ENCODE measurements around the gene S100A12. TPM values are rescaled to one million over a fixed set of nuclear protein-coding genes. Genes with fewer than 3 reads are reported as not detected.

S100A12 gene
- total and polyA plus RNA-seq, 2 experiments from 2014 or later = not detected

- Histone ChIP-seq H3K9me3 (ENCODE audit: low read depth) (no peaks in the 10 kb centered on the region), H3K4me2 (no peak overlapping the region), H3K9me2 (replicated peaks; ENCODE audit: insufficient read depth) (no peaks in the 10 kb centered on the region), H3K27ac (no peak overlapping the region), H3K27me3 (no peaks in the 10 kb centered on the region), H2AFZ (no peak overlapping the region), H3K79me2 (no peaks in the 10 kb centered on the region), H4K20me1 (ENCODE audit: insufficient read depth, poor library complexity, severe bottlenecking) (no peaks in the 10 kb centered on the region), H3K4me1 (ENCODE audit: insufficient read depth) (no peaks in the 10 kb centered on the region), H3K36me3 (replicated peaks; ENCODE audit: insufficient read depth, low read depth) (no peaks in the 10 kb centered on the region), H3K4me3 (no peak overlapping the region)
- TF ChIP-seq EZH2phosphoT487 (IDR thresholded peaks at IDR 0.05; ENCODE audit: low read depth, severe bottlenecking, unreplicated experiment) (no peak), EZH2 (IDR thresholded peaks at IDR 0.05; ENCODE audit: borderline replicate concordance) (no peak), CTCF (IDR thresholded peaks at IDR 0.05; ENCODE audit: poor library complexity) (no peak)
- WGBS (ENCODE audit: low lambda C conversion rate, missing lambda C conversion rate) = 68% methylated on average over 2 of the region's 2 CpGs
- DNase-seq (ENCODE audit: low spot score) = no peak
These were observed 6.9 kb downstream of the S100A12 start for GRCh38 chr1:153368495-153368894.

- TF ChIP-seq CTCF (IDR thresholded peaks at IDR 0.05; ENCODE audit: poor library complexity) (no peak), EZH2phosphoT487 (IDR thresholded peaks at IDR 0.05; ENCODE audit: low read depth, severe bottlenecking, unreplicated experiment) (no peak), EZH2 (IDR thresholded peaks at IDR 0.05; ENCODE audit: borderline replicate concordance) (no peak)
- H4K20me1 ChIP-seq (ENCODE audit: insufficient read depth, poor library complexity, severe bottlenecking) = no peaks in the 10 kb centered on the region
- no peaks in the 10 kb centered on the region for H3K27me3 ChIP-seq
- no peaks in the 10 kb centered on the region for H3K36me3 ChIP-seq (replicated peaks; ENCODE audit: insufficient read depth, low read depth)
- no peaks in the 10 kb centered on the region for H3K4me1 ChIP-seq (ENCODE audit: insufficient read depth)
- no peak overlapping the region for H3K4me2 ChIP-seq
- no peaks in the 10 kb centered on the region for H3K79me2 ChIP-seq
- DNase-seq (ENCODE audit: low spot score) = no peak
- 78% methylated on average over 2 of the region's 2 CpGs for WGBS (ENCODE audit: low lambda C conversion rate, missing lambda C conversion rate)
- no peak overlapping the region for H3K27ac ChIP-seq
- H2AFZ ChIP-seq = no peak overlapping the region
- H3K9me2 ChIP-seq (replicated peaks; ENCODE audit: insufficient read depth) = no peaks in the 10 kb centered on the region
- H3K9me3 ChIP-seq (ENCODE audit: low read depth) = no peaks in the 10 kb centered on the region
- H3K4me3 ChIP-seq = no peak overlapping the region
These were observed 8.3 kb downstream of the S100A12 start for GRCh38 chr1:153367090-153367489.

GRCh38 chr1:153366261-153366660 lies 9.2 kb downstream of the S100A12 start:
- H3K79me2 ChIP-seq = no peaks in the 10 kb centered on the region
- no peaks in the 10 kb centered on the region for H4K20me1 ChIP-seq (ENCODE audit: insufficient read depth, poor library complexity, severe bottlenecking)
- no peaks in the 10 kb centered on the region for H3K36me3 ChIP-seq (replicated peaks; ENCODE audit: insufficient read depth, low read depth)
- no peak overlapping the region for H2AFZ ChIP-seq
- H3K9me2 ChIP-seq (replicated peaks; ENCODE audit: insufficient read depth) = no peaks in the 10 kb centered on the region
- H3K4me3 ChIP-seq = no peak overlapping the region
- H3K27me3 ChIP-seq = no peaks in the 10 kb centered on the region
- H3K4me2 ChIP-seq = no peak overlapping the region
- H3K4me1 ChIP-seq (ENCODE audit: insufficient read depth) = no peaks in the 10 kb centered on the region
- H3K9me3 ChIP-seq (ENCODE audit: low read depth) = no peaks in the 10 kb centered on the region
- H3K27ac ChIP-seq = no peak overlapping the region
- TF ChIP-seq EZH2phosphoT487 (IDR thresholded peaks at IDR 0.05; ENCODE audit: low read depth, severe bottlenecking, unreplicated experiment) = no peak
- TF ChIP-seq EZH2 (IDR thresholded peaks at IDR 0.05; ENCODE audit: borderline replicate concordance) = no peak
- no peak for TF ChIP-seq CTCF (IDR thresholded peaks at IDR 0.05; ENCODE audit: poor library complexity)
- DNase-seq (ENCODE audit: low spot score) = no peak
- 68% methylated on average over 6 of the region's 6 CpGs for WGBS (ENCODE audit: low lambda C conversion rate, missing lambda C conversion rate)

GRCh38 chr1:153365696-153366095 lies 9.7 kb downstream of the S100A12 start:
- no peak overlapping the region for H2AFZ ChIP-seq
- H3K27ac ChIP-seq = no peak overlapping the region
- H3K36me3 ChIP-seq (replicated peaks; ENCODE audit: insufficient read depth, low read depth) = no peaks in the 10 kb centered on the region
- DNase-seq (ENCODE audit: low spot score) = no peak
- H4K20me1 ChIP-seq (ENCODE audit: insufficient read depth, poor library complexity, severe bottlenecking) = no peaks in the 10 kb centered on the region
- no peaks in the 10 kb centered on the region for H3K79me2 ChIP-seq
- no peaks in the 10 kb centered on the region for H3K9me2 ChIP-seq (replicated peaks; ENCODE audit: insufficient read depth)
- no peak overlapping the region for H3K4me2 ChIP-seq
- no peaks in the 10 kb centered on the region for H3K4me1 ChIP-seq (ENCODE audit: insufficient read depth)
- no peak for TF ChIP-seq CTCF (IDR thresholded peaks at IDR 0.05; ENCODE audit: poor library complexity)
- no peak for TF ChIP-seq EZH2phosphoT487 (IDR thresholded peaks at IDR 0.05; ENCODE audit: low read depth, severe bottlenecking, unreplicated experiment)
- no peak for TF ChIP-seq EZH2 (IDR thresholded peaks at IDR 0.05; ENCODE audit: borderline replicate concordance)
- no peaks in the 10 kb centered on the region for H3K9me3 ChIP-seq (ENCODE audit: low read depth)
- WGBS (ENCODE audit: low lambda C conversion rate, missing lambda C conversion rate) = 63% methylated on average over 7 of the region's 8 CpGs
- no peak overlapping the region for H3K4me3 ChIP-seq
- no peaks in the 10 kb centered on the region for H3K27me3 ChIP-seq

Data from hepatocyte (in vitro differentiated cells).